NCI-H82 treated with DMSO at 0.1 percent for 48 hours (cell line): ENCODE data around the gene CACNA1G.

Experiments
- DNase-seq: peaks from one replicate; lab custom pipeline; 2025; ENCODE audit not compliant: unreplicated experiment; lab: John Stamatoyannopoulos, UW

Gene CACNA1G

GRCh38 chr17:50608700-50609379, 48.3 kb downstream of the CACNA1G start:
- peak; percentile 63 for DNase-seq

- DNase-seq, result no peak
Measured at GRCh38 chr17:50609380-50610074, 49.0 kb downstream of the CACNA1G start.

- DNase-seq, result no peak
Measured at GRCh38 chr17:50611634-50612033, 51.1 kb downstream of the CACNA1G start.

- no peak for DNase-seq
Measured at GRCh38 chr17:50612281-50612680, 51.8 kb downstream of the CACNA1G start.

GRCh38 chr17:50613007-50613992, 52.8 kb downstream of the CACNA1G start:
- peak; percentile 32 for DNase-seq

- DNase-seq, result peak; percentile 62
Measured at GRCh38 chr17:50614471-50615051, 54.0 kb downstream of the CACNA1G start.

GRCh38 chr17:50615828-50616227, 55.3 kb downstream of the CACNA1G start:
- DNase-seq, result no peak

- no peak for DNase-seq
Measured at GRCh38 chr17:50618300-50618699, 57.8 kb downstream of the CACNA1G start.

- no peak for DNase-seq
Measured at GRCh38 chr17:50618941-50619340, 58.4 kb downstream of the CACNA1G start.

- DNase-seq, result no peak
Measured at GRCh38 chr17:50619489-50619888, 59.0 kb downstream of the CACNA1G start.

- peak; percentile 39 for DNase-seq
Measured at GRCh38 chr17:50620237-50620636, 59.7 kb downstream of the CACNA1G start.

- no peak for DNase-seq
Measured at GRCh38 chr17:50620858-50621257, 60.3 kb downstream of the CACNA1G start.

GRCh38 chr17:50621574-50622031, 61.1 kb downstream of the CACNA1G start:
- no peak for DNase-seq

- no peak for DNase-seq
Measured at GRCh38 chr17:50624321-50624934, 63.9 kb downstream of the CACNA1G start.

GRCh38 chr17:50625032-50625871, 64.7 kb downstream of the CACNA1G start:
- no peak for DNase-seq

- DNase-seq, result peak; percentile 80
Measured at GRCh38 chr17:50626037-50626574, 65.6 kb downstream of the CACNA1G start.

- no peak for DNase-seq
Measured at GRCh38 chr17:50627036-50627781, 66.7 kb downstream of the CACNA1G start.

- no peak for DNase-seq
Measured at GRCh38 chr17:50627782-50628601, 67.5 kb downstream of the CACNA1G start.
